Progenitor cell of endocrine pancreas (in vitro differentiated cells): Measurements from ENCODE around the gene KCNK4. TPM values are rescaled to one million over a fixed set of nuclear protein-coding genes. Genes with fewer than 3 reads are reported as not detected.

Source experiments
- DNase-seq: peaks from one replicate; pipeline ENCODE4 v3.0.0; 2021; ENCODE audit warnings: low spot score; ENCODE audit not compliant: unreplicated experiment
- H3K27ac Mint-ChIP-seq: 2 replicates; pipeline ENCODE4 v1.8.0; 2021; ENCODE audit warnings: mild to moderate bottlenecking, moderate library complexity, mixed read lengths
- H3K27me3 Mint-ChIP-seq: 2 replicates; pipeline ENCODE4 v1.8.0; 2021; ENCODE audit warnings: mixed read lengths
- H3K36me3 Mint-ChIP-seq: 2 replicates; pipeline ENCODE4 v1.8.0; 2022; ENCODE audit warnings: mixed read lengths; ENCODE audit not compliant: insufficient read depth
- H3K4me1 Mint-ChIP-seq: 2 replicates; pipeline ENCODE4 v1.8.0; 2021; ENCODE audit warnings: low read depth, mixed read lengths
- H3K4me3 Mint-ChIP-seq: 2 replicates; pipeline ENCODE4 v1.8.0; 2021; ENCODE audit warnings: low read depth, mild to moderate bottlenecking, moderate library complexity, mixed read lengths
- H3K9me3 Mint-ChIP-seq: 2 replicates; pipeline ENCODE4 v1.8.0; 2021; ENCODE audit warnings: low read depth, mixed read lengths
- CTCF ChIP-seq: fragments of 200-600 bp; sonication (generic); IDR thresholded peaks from one replicate; pipeline ENCODE4 v1.5.0; 2021; ENCODE audit warnings: antibody characterized with exemption, mild to moderate bottlenecking; ENCODE audit not compliant: unreplicated experiment
- long read RNA-seq: library from polyadenylated mRNA; unstranded; transcript quantifications from one replicate; pipeline ENCODE4 v2.0.0, GENCODE V29; 2020
- total RNA-seq: library from RNA; stranded (reverse); gene quantifications from 2 replicates; pipeline ENCODE4 v1.2.1, GENCODE V29; 2021

The KCNK4 gene
- total RNA-seq: 0.62 TPM in 1 of 2 replicates, not detected in the other
- long read RNA-seq: 0 reads

GRCh38 chr11:64291262-64291751 is at the start of gene KCNK4:
Gene KCNK4, plus strand, starts transcription at chr11:64291302. Its CDS starts 1,717 bp downstream, at chr11:64293019.
- DNase-seq: no peak
- peak within 1 kb of the TSS; percentile 63 for H3K4me3 Mint-ChIP-seq
- TF ChIP-seq CTCF: no peak
- no peak within 1 kb of the TSS for H3K27ac Mint-ChIP-seq
- peaks cover 56% of the 10 kb centered on the region for H3K27me3 Mint-ChIP-seq
- H3K9me3 Mint-ChIP-seq: no peaks in the 10 kb centered on the region
- H3K36me3 Mint-ChIP-seq: peaks cover 6% of the 10 kb centered on the region
- H3K4me1 Mint-ChIP-seq: peaks cover 6% of the 10 kb centered on the region

GRCh38 chr11:64241491-64242374 is 49.4 kb upstream of the KCNK4 start:
- Mint-ChIP-seq H3K27me3 (no peaks in the 10 kb centered on the region), H3K9me3 (no peaks in the 10 kb centered on the region), H3K36me3 (peaks cover 8% of the 10 kb centered on the region), H3K4me3 (peak overlapping the region; percentile 85), H3K4me1 (peaks cover 16% of the 10 kb centered on the region), H3K27ac (peak overlapping the region; percentile 98)
- peak; percentile 14 for TF ChIP-seq CTCF
- DNase-seq: no peak

- H3K27me3 Mint-ChIP-seq: no peaks in the 10 kb centered on the region
- peaks cover 5% of the 10 kb centered on the region for H3K36me3 Mint-ChIP-seq
- no peak for DNase-seq
- peak overlapping the region; percentile 22 for H3K4me3 Mint-ChIP-seq
- H3K9me3 Mint-ChIP-seq: no peaks in the 10 kb centered on the region
- H3K27ac Mint-ChIP-seq: no peak overlapping the region
- peaks cover 11% of the 10 kb centered on the region for H3K4me1 Mint-ChIP-seq
- TF ChIP-seq CTCF: no peak
These were observed 47.8 kb upstream of the KCNK4 start for GRCh38 chr11:64243236-64243854.

GRCh38 chr11:64244107-64244506 is 47.0 kb upstream of the KCNK4 start:
- no peak for TF ChIP-seq CTCF
- Mint-ChIP-seq H3K36me3 (peaks cover 4% of the 10 kb centered on the region), H3K4me1 (peaks cover 11% of the 10 kb centered on the region), H3K9me3 (no peaks in the 10 kb centered on the region), H3K27ac (no peak overlapping the region), H3K4me3 (peak overlapping the region; percentile 50), H3K27me3 (no peaks in the 10 kb centered on the region)
- no peak for DNase-seq

- Mint-ChIP-seq H3K9me3 (no peaks in the 10 kb centered on the region), H3K4me1 (peaks cover 11% of the 10 kb centered on the region), H3K27ac (no peak overlapping the region), H3K4me3 (peak overlapping the region; percentile 86), H3K27me3 (peaks cover 2% of the 10 kb centered on the region), H3K36me3 (peaks cover 4% of the 10 kb centered on the region)
- no peak for DNase-seq
- TF ChIP-seq CTCF: no peak
These were observed 46.1 kb upstream of the KCNK4 start for GRCh38 chr11:64244966-64245365.
